ENCODE data around the gene OTUB2. TPM values are rescaled to one million over a fixed set of nuclear protein-coding genes. Genes with fewer than 3 reads are reported as not detected.

The OTUB2 gene
- polyA plus RNA-seq, 3 donors = 0.25 to 0.95 (median 0.28) TPM

- Mint-ChIP-seq H3K4me1 (peaks cover 12% of the 10 kb centered on the region), H3K9me3 (no peaks in the 10 kb centered on the region), H3K36me3 (peaks cover 73 to 80% of the 10 kb centered on the region in 2 donors), H3K4me3 (no peak overlapping the region), H3K27ac (peak overlapping the region in 1 of 7 donors; percentile 23), H3K27me3 (ENCODE audit: low read depth in 3 of 3) (peaks cover 0 to 2% (median 1%) of the 10 kb centered on the region in 3 donors)
- TF ChIP-seq CTCF (IDR thresholded peaks at IDR 0.05) = no peak
- H3K4me3 ChIP-seq (replicated peaks in 1 of 3; ENCODE audit: low read depth in 2 of 3, low read length in 3 of 3) = no peak overlapping the region
- H3K27ac ChIP-seq (ENCODE audit: low read depth in 1 of 2, low read length in 2 of 2) = no peak overlapping the region
- H2AFZ ChIP-seq (ENCODE audit: insufficient read depth, low read depth, low read length, poor library complexity, severe bottlenecking) = no peak overlapping the region
- intact Hi-C loops (cut with micrococcal nuclease) = no loop called here
- no peaks in the 10 kb centered on the region for H3K27me3 ChIP-seq (ENCODE audit: control insufficient read depth in 2 of 2, insufficient read depth in 2 of 2, low read length in 2 of 2)
- no peaks in the 10 kb centered on the region for H3K9me3 ChIP-seq (replicated peaks in 1 of 2; ENCODE audit: control insufficient read depth in 1 of 2, insufficient read depth in 1 of 2, low read length in 2 of 2)
- peaks cover 77 to 95% of the 10 kb centered on the region in 2 donors for H3K36me3 ChIP-seq (replicated peaks in 1 of 2; ENCODE audit: control insufficient read depth in 1 of 2, insufficient read depth in 2 of 2, low read length in 2 of 2)
- H3K79me2 ChIP-seq (ENCODE audit: insufficient read depth, low read length) = peaks cover 25% of the 10 kb centered on the region
- 92% methylated on average over 3 of the region's 5 CpGs for WGBS (ENCODE audit: insufficient coverage)
- no peak overlapping the region for H3K4me2 ChIP-seq (replicated peaks; ENCODE audit: extremely low read depth, low read length, poor library complexity, severe bottlenecking)
- DNase-seq = no peak
- peaks cover 45% of the 10 kb centered on the region for H4K20me1 ChIP-seq (ENCODE audit: insufficient read depth, low read length)
- H3K4me1 ChIP-seq (ENCODE audit: control insufficient read depth in 1 of 2, insufficient read depth in 2 of 2, low read length in 2 of 2) = no peaks in the 10 kb centered on the region
- no peak overlapping the region for H3K9ac ChIP-seq (ENCODE audit: insufficient read depth, low read length, poor library complexity, severe bottlenecking)
These were observed 33.9 kb downstream of the OTUB2 start for GRCh38 chr14:94059998-94060397.

GRCh38 chr14:94062344-94062940, 36.3 kb downstream of the OTUB2 start:
- H3K4me1 ChIP-seq (ENCODE audit: control insufficient read depth in 1 of 2, insufficient read depth in 2 of 2, low read length in 2 of 2) = no peaks in the 10 kb centered on the region
- no peaks in the 10 kb centered on the region for H3K9me3 ChIP-seq (replicated peaks in 1 of 2; ENCODE audit: control insufficient read depth in 1 of 2, insufficient read depth in 1 of 2, low read length in 2 of 2)
- H3K9ac ChIP-seq (ENCODE audit: insufficient read depth, low read length, poor library complexity, severe bottlenecking) = no peak overlapping the region
- H3K4me2 ChIP-seq (replicated peaks; ENCODE audit: extremely low read depth, low read length, poor library complexity, severe bottlenecking) = no peak overlapping the region
- peaks cover 47% of the 10 kb centered on the region for H3K79me2 ChIP-seq (ENCODE audit: insufficient read depth, low read length)
- no peaks in the 10 kb centered on the region for H3K9me3 Mint-ChIP-seq
- no peak overlapping the region for H3K4me3 ChIP-seq (replicated peaks in 1 of 3; ENCODE audit: low read depth in 2 of 3, low read length in 3 of 3)
- peaks cover 13% of the 10 kb centered on the region for H3K4me1 Mint-ChIP-seq
- WGBS (ENCODE audit: insufficient coverage) = 96% methylated on average over 4 of the region's 9 CpGs
- H3K36me3 Mint-ChIP-seq = peaks cover 52 to 71% of the 10 kb centered on the region in 2 donors
- no peaks in the 10 kb centered on the region for H3K27me3 ChIP-seq (ENCODE audit: control insufficient read depth in 2 of 2, insufficient read depth in 2 of 2, low read length in 2 of 2)
- H3K27ac Mint-ChIP-seq = peak overlapping the region in 4 of 7 donors; percentile 19 to 73 (median 56)
- peaks cover 69% of the 10 kb centered on the region for H4K20me1 ChIP-seq (ENCODE audit: insufficient read depth, low read length)
- H2AFZ ChIP-seq (ENCODE audit: insufficient read depth, low read depth, low read length, poor library complexity, severe bottlenecking) = no peak overlapping the region
- H3K27me3 Mint-ChIP-seq (ENCODE audit: low read depth in 3 of 3) = peaks cover 0 to 2% (median 1%) of the 10 kb centered on the region in 3 donors
- intact Hi-C loops (cut with micrococcal nuclease) = no loop called here
- no peak for DNase-seq
- no peak for TF ChIP-seq CTCF (IDR thresholded peaks at IDR 0.05)
- no peak overlapping the region for H3K4me3 Mint-ChIP-seq
- no peak overlapping the region for H3K27ac ChIP-seq (ENCODE audit: low read depth in 1 of 2, low read length in 2 of 2)
- H3K36me3 ChIP-seq (replicated peaks in 1 of 2; ENCODE audit: control insufficient read depth in 1 of 2, insufficient read depth in 2 of 2, low read length in 2 of 2) = peaks cover 53 to 75% of the 10 kb centered on the region in 2 donors

Data from CD14-positive monocyte (primary cell).